Heart right ventricle (tissue), 16 donors: Measurements from ENCODE around the gene ABHD6. TPM values are rescaled to one million over a fixed set of nuclear protein-coding genes. Genes with fewer than 3 reads are reported as not detected.
"Not testable (repeated sequence)": the region's sequence is repeated elsewhere in the genome, so short reads cannot be mapped to it uniquely, and the experiment has no call there.

Experiments
- ATAC-seq, 8 donors: fragments of 200-7000 bp; cut with Tn5 transposase; one replicate each; pipeline ENCODE4 v1.9.1; 2020; ENCODE audit warnings: mild to moderate bottlenecking in 8 of 8, moderate library complexity in 8 of 8, moderate number of reproducible peaks in 1 of 8
- DNase-seq, 2 donors: peaks; one replicate each; pipeline ENCODE4 v3.0.0-alpha.2; 2020
- H3K27ac ChIP-seq, 10 donors: fragments of 200-600 bp; sonication (generic) in 2 of 10; one replicate each; pipeline versions ENCODE4 v1.5.0 to v1.8.0; 2020 to 2022; ENCODE audit warnings: mild to moderate bottlenecking in 3 of 10
- H3K27me3 ChIP-seq, 7 donors: fragments of 200-600 bp; one replicate each; pipeline ENCODE4 v1.8.0; 2021 to 2022; ENCODE audit warnings: mild to moderate bottlenecking in 2 of 7
- H3K36me3 ChIP-seq, 9 donors: fragments of 200-600 bp; sonication (generic) in 1 of 9; one replicate each; pipeline versions ENCODE4 v1.5.0 to v1.8.0; 2020 to 2022; ENCODE audit warnings: mild to moderate bottlenecking in 2 of 9
- H3K4me1 ChIP-seq, 9 donors: fragments of 200-600 bp; sonication (generic) in 1 of 9; one replicate each; pipeline versions ENCODE4 v1.5.0 to v1.8.0; 2020 to 2022; ENCODE audit warnings: mild to moderate bottlenecking in 4 of 9
- H3K4me3 ChIP-seq, 10 donors: fragments of 200-600 bp; sonication (generic) in 2 of 10; one replicate each; pipeline versions ENCODE4 v1.5.0 to v1.8.0; 2020 to 2022; ENCODE audit warnings: mild to moderate bottlenecking in 7 of 10, moderate library complexity in 2 of 10
- H3K9me3 ChIP-seq, 11 donors: fragments of 200-600 bp in 10 of 11; sonication (generic) in 2 of 11; one replicate each; pipeline versions ENCODE4 v1.5.0 to v1.8.0; 2013 to 2022; ENCODE audit warnings: mild to moderate bottlenecking in 2 of 11, control low read depth in 1 of 11, moderate library complexity in 1 of 11
- CTCF ChIP-seq, 9 donors: fragments of 200-600 bp; sonication (generic) in 2 of 9; IDR thresholded peaks; one replicate each; pipeline versions ENCODE4 v1.5.0 to v1.8.0; 2021 to 2022; ENCODE audit warnings: antibody characterized with exemption in 9 of 9, mild to moderate bottlenecking in 5 of 9, moderate library complexity in 1 of 9
- WGBS, 2 donors: extraction: QIAGEN DNeasy Blood & Tissue Kit; methylation state at CpG; one replicate each; pipeline ENCODE4 v1.1.7; 2013; ENCODE audit warnings: inconsistent platforms in 1 of 2; 5-methylcytosine and 5-hydroxymethylcytosine counted together
- intact Hi-C, 10 donors: fragments of 100-400 bp; cut with DNase I; formaldehyde crosslinking; loops; one replicate each; pipeline versions ENCODE4 v1.11.1 to v1.14.2; 2022
- polyA plus RNA-seq, 2 donors: library from polyadenylated mRNA; stranded (reverse); fragments of 200-250 nt; gene quantifications; one replicate each; pipeline ENCODE4 v1.2.3, GENCODE V29; 2013
- total RNA-seq, 10 donors: library from RNA; stranded (reverse); fragmentation: NEBNext Ultra II Directional in 3 of 10; extraction: Animal tissue kit (Norgen Biotek cat#: 25700) in 3 of 10; gene quantifications; one replicate each; pipeline versions ENCODE4 v1.2.1 to v1.2.4, GENCODE V29; 2021 to 2023
- donor health status: Arrhythmogenic right ventricular cardiomyopathy.
- donor health status: ischemic (EF 13 %, LVEDD 7.1; RV severe dilation, severe dysfunction).
- donor health status: healthy with polysubstance abuse.
- donor health status: DM: no; HTN: yes; CAD: no.
- donor health status: DM: no; HTN: no; CAD: no.
- donor health status: ischemic (EF 25% LVEDD 6.9; RV normal size, moderate dysfunction).
- donor health status: ischemic (EF 25% LVEDD 5.7; RV mildly dilated, moderate dysfunction).
- donor health status: healthy.
- donor health status: DM: yes; HTN: yes; CAD: no.
- donor health status: Ischemic cardiomyopathy.
- donor health status: ischemic (EF 35%, LVEDD 5.7; RV mildly dilated, moderate dysfunction).
- donor health status: nonischemic (EF 11% LVEDD 7.7; RV severe dilation, severe dysfunction).
- donor health status: DM: yes; HTN: yes; CAD: no.
- donor health status: PGD.
- donor health status: ischemic (EF 29% LVEDD 5.4; RV normal size, mild dysfunction).
- donor health status: nonischemic (EF 23%, LVEDD 6.1; RV moderate dilation, normal function).

The ABHD6 gene
- total and polyA plus RNA-seq, 12 donors, result 3.1 to 11.6 (median 6.3) TPM

- ATAC-seq (peak in 1 of 8 donors; percentile 64), DNase-seq (no peak)
- intact Hi-C loops, result no loop called here
- no peaks in the 10 kb centered on the region for H3K27me3 ChIP-seq
- H3K36me3 ChIP-seq, result peaks cover 0 to 83% (median 6%) of the 10 kb centered on the region in 9 donors
- no peak overlapping the region for H3K4me3 ChIP-seq
- peaks cover 0 to 9% (median 0%) of the 10 kb centered on the region in 11 donors for H3K9me3 ChIP-seq
- no peak for TF ChIP-seq CTCF (IDR thresholded peaks at IDR 0.05)
- peak overlapping the region in 1 of 10 donors; percentile 67 for H3K27ac ChIP-seq
- WGBS, 2 donors, result 87 to 91% methylated on average over 7 of the region's 7 CpGs
- peaks cover 0 to 34% (median 0%) of the 10 kb centered on the region in 9 donors for H3K4me1 ChIP-seq
Measured at GRCh38 chr3:58271901-58272501, 34.4 kb downstream of the ABHD6 start.

GRCh38 chr3:58272891-58273290 is 35.3 kb downstream of the ABHD6 start:
- Histone ChIP-seq H3K27ac (peak overlapping the region in 1 of 10 donors; percentile 67), H3K36me3 (peaks cover 0 to 74% (median 2%) of the 10 kb centered on the region in 9 donors), H3K27me3 (no peaks in the 10 kb centered on the region), H3K9me3 (peaks cover 0 to 9% (median 0%) of the 10 kb centered on the region in 11 donors), H3K4me3 (no peak overlapping the region), H3K4me1 (peaks cover 0 to 34% (median 0%) of the 10 kb centered on the region in 9 donors)
- WGBS, 2 donors, result 83 to 86% methylated on average over 3 of the region's 3 CpGs
- no peak for ATAC-seq
- intact Hi-C loops, result no loop called here
- TF ChIP-seq CTCF (IDR thresholded peaks at IDR 0.05), result no peak
- no peak for DNase-seq

- ATAC-seq, H3K9me3 ChIP-seq, intact Hi-C loops, DNase-seq, H3K27me3 ChIP-seq, H3K4me3 ChIP-seq: not testable (repeated sequence)
- Histone ChIP-seq H3K27ac (peak overlapping the region in 1 of 10 donors; percentile 67), H3K36me3 (peaks cover 0 to 71% (median 4%) of the 10 kb centered on the region in 9 donors), H3K4me1 (peaks cover 0 to 34% (median 0%) of the 10 kb centered on the region in 9 donors)
- 94 to 98% methylated on average over 3 of the region's 3 CpGs for WGBS, 2 donors
Measured at GRCh38 chr3:58273362-58273761, 35.8 kb downstream of the ABHD6 start.

- peak overlapping the region in 1 of 10 donors; percentile 67 for H3K27ac ChIP-seq
- peaks cover 0 to 34% (median 0%) of the 10 kb centered on the region in 9 donors for H3K4me1 ChIP-seq
- H3K27me3 ChIP-seq, result no peaks in the 10 kb centered on the region
- TF ChIP-seq CTCF (IDR thresholded peaks at IDR 0.05), result no peak
- H3K36me3 ChIP-seq, result peaks cover 0 to 66% (median 4%) of the 10 kb centered on the region in 9 donors
- 39 to 48% methylated on average over 3 of the region's 3 CpGs for WGBS, 2 donors
- DNase-seq (no peak), ATAC-seq (no peak)
- H3K9me3 ChIP-seq, result peaks cover 0 to 9% (median 0%) of the 10 kb centered on the region in 11 donors
- H3K4me3 ChIP-seq, result no peak overlapping the region
- intact Hi-C loops, result no loop called here
Measured at GRCh38 chr3:58274027-58274614, 36.5 kb downstream of the ABHD6 start.

- peaks cover 0 to 6% (median 0%) of the 10 kb centered on the region in 9 donors for H3K4me1 ChIP-seq
- no peak for TF ChIP-seq CTCF (IDR thresholded peaks at IDR 0.05)
- peaks cover 0 to 68% (median 4%) of the 10 kb centered on the region in 9 donors for H3K36me3 ChIP-seq
Measured at GRCh38 chr3:58281069-58281468, 43.5 kb downstream of the ABHD6 start.

More at GRCh38 chr3:58281069-58281468, 43.5 kb downstream of the ABHD6 start:
- H3K9me3 ChIP-seq, result peaks cover 0 to 9% (median 0%) of the 10 kb centered on the region in 11 donors
- no peak overlapping the region for H3K4me3 ChIP-seq
- H3K27ac ChIP-seq, result no peak overlapping the region
- WGBS, 2 donors, result 83 to 90% methylated on average over 7 of the region's 7 CpGs
- DNase-seq, result no peak
- intact Hi-C loops, result no loop called here
- H3K27me3 ChIP-seq, result no peaks in the 10 kb centered on the region
- no peak for ATAC-seq
